ENCODE data around the gene GALNT6. TPM values are rescaled to one million over a fixed set of nuclear protein-coding genes. Genes with fewer than 3 reads are reported as not detected.

The GALNT6 gene
- total and polyA plus RNA-seq, 9 of the 15 experiments (the other 6 are each of a cell fraction or from before 2014, with no cell fraction given) = 1.5 to 8.6 (median 5.1) TPM

GRCh38 chr12:51362307-51362706 lies 28.9 kb downstream of the GALNT6 start:
- H2AFZ ChIP-seq (ENCODE audit: low read depth, low read length) = no peak overlapping the region
- H3K79me2 ChIP-seq (ENCODE audit: control insufficient read depth, insufficient read depth, low read length) = no peaks in the 10 kb centered on the region
- intact Hi-C loops (cut with micrococcal nuclease) = no loop called here
- no peak for TF ChIP-seq POU5F1 (IDR thresholded peaks at IDR 0.05; ENCODE audit: borderline replicate concordance, low read depth, low read length, partially characterized antibody)
- no peak for TF ChIP-seq ZNF121 (CRISPR knock-in tag; conservative IDR thresholded peaks at IDR 0.05)
- no peak for TF ChIP-seq MTA1 (IDR thresholded peaks at IDR 0.05; ENCODE audit: borderline replicate concordance)
- TF ChIP-seq RBBP5 (IDR thresholded peaks at IDR 0.05; ENCODE audit: borderline replicate concordance, insufficient read depth, low read length, poor library complexity, severe bottlenecking) = no peak
- no peak for TF ChIP-seq ZNF586 (CRISPR knock-in tag; conservative IDR thresholded peaks at IDR 0.05)
- TF ChIP-seq ZNF830 (CRISPR knock-in tag; IDR thresholded peaks at IDR 0.05) = no peak
- TF ChIP-seq ZBTB8A (IDR thresholded peaks at IDR 0.05; ENCODE audit: partially characterized antibody) = no peak
- TF ChIP-seq MYBL2 (IDR thresholded peaks at IDR 0.05; ENCODE audit: low read depth) = no peak
- TF ChIP-seq MYBL2 (CRISPR knock-in tag; IDR thresholded peaks at IDR 0.05; ENCODE audit: borderline replicate concordance) = no peak
- no peak for TF ChIP-seq STAG1 (CRISPR knock-in tag; IDR thresholded peaks at IDR 0.05; ENCODE audit: borderline replicate concordance)
- TF ChIP-seq HNRNPUL1 (IDR thresholded peaks at IDR 0.05; ENCODE audit: low read length) = no peak
- no peak for TF ChIP-seq DEAF1 (CRISPR knock-in tag; IDR thresholded peaks at IDR 0.05)
- no peak for TF ChIP-seq IRF1 (CRISPR knock-in tag; IDR thresholded peaks at IDR 0.05; ENCODE audit: borderline replicate concordance)
- TF ChIP-seq ZNF77 (CRISPR knock-in tag; IDR thresholded peaks at IDR 0.05) = no peak
- no peak for TF ChIP-seq IFI16 (CRISPR knock-in tag; IDR thresholded peaks at IDR 0.05)
- no TSS peak for BruUV-seq (replicated peaks)
- H3K27me3 ChIP-seq (ENCODE audit: control insufficient read depth in 2 of 2, insufficient read depth in 2 of 2, low read length in 2 of 2) = no peaks in the 10 kb centered on the region
- H3K36me3 ChIP-seq (ENCODE audit: control insufficient read depth, insufficient read depth, low read length) = no peaks in the 10 kb centered on the region
- H3K4me2 ChIP-seq (ENCODE audit: insufficient read depth, low read length) = no peak overlapping the region
- 47% methylated on average over 6 of the region's 6 CpGs for WGBS (ENCODE audit: insufficient coverage, low coverage, missing lambda C conversion rate)
- ChIA-PET CTCF (ENCODE audit: low intra/inter-chr PET ratio) (no interaction called here), POLR2A (no interaction called here)
- no peak for DNase-seq (ENCODE audit: extremely low read depth in 1 of 4, low spot score in 3 of 4)
- H4K20me1 ChIP-seq (replicated peaks; ENCODE audit: control insufficient read depth, insufficient read depth, low read length) = no peaks in the 10 kb centered on the region
- in situ Hi-C loops (cut with MboI) = no loop called here
- peak overlapping the region in 1 of 2 experiments; percentile 47; a peak in 1 of 4 replicates for H3K9ac ChIP-seq (ENCODE audit: insufficient read depth in 1 of 2, low read depth in 2 of 2, low read length in 2 of 2)
- ATAC-seq = peak; percentile 18
- H3K4me3 ChIP-seq = no peak overlapping the region
- FAIRE-seq = peak; percentile 19
- no peak overlapping the region for H3K27ac ChIP-seq (ENCODE audit: extremely low read depth, low read depth, low read length)
- no peaks in the 10 kb centered on the region for H3K9me1 ChIP-seq (ENCODE audit: control insufficient read depth, insufficient read depth, low read length)
- peaks cover 22 to 26% of the 10 kb centered on the region in 2 experiments for H3K4me1 ChIP-seq (replicated peaks in 1 of 2; ENCODE audit: control insufficient read depth in 2 of 2, insufficient read depth in 2 of 2, low read length in 2 of 2)
- H3K9me3 ChIP-seq (replicated peaks; ENCODE audit: control insufficient read depth, insufficient read depth, low read depth, low read length) = no peaks in the 10 kb centered on the region
